WTC11 (cell line): ENCODE measurements around the gene GRIK5.

Experiments used
- ATF2 ChIP-seq: sonication (generic); formaldehyde crosslinking; IDR thresholded peaks from 2 replicates; pipeline ENCODE4 v1.8.1; 2022; ENCODE audit warnings: low read depth, missing genetic modification reagents, borderline replicate concordance
- CDX4 ChIP-seq: fragments of 250-450 bp; sonication (Bioruptor Pico); IDR thresholded peaks from 2 replicates; pipeline ENCODE4 v1.9.0; 2021; ENCODE audit warnings: moderate library complexity, mild to moderate bottlenecking, inconsistent platforms, borderline replicate concordance
- CREB1 ChIP-seq: sonication (generic); formaldehyde crosslinking; IDR thresholded peaks from 2 replicates; pipeline ENCODE4 v1.8.0; 2023; ENCODE audit warnings: mild to moderate bottlenecking, missing genetic modification reagents
- CTCF ChIP-seq: fragments of 200-600 bp; IDR thresholded peaks from 2 replicates; pipeline ENCODE4 v1.8.0; 2022; ENCODE audit warnings: antibody characterized with exemption
- E2F4 ChIP-seq: sonication (generic); formaldehyde crosslinking; IDR thresholded peaks from 2 replicates; pipeline ENCODE4 v1.8.1; 2022; ENCODE audit warnings: low read depth, mild to moderate bottlenecking, moderate library complexity, missing genetic modification reagents, borderline replicate concordance
- ESRRA ChIP-seq: sonication (generic); formaldehyde crosslinking; IDR thresholded peaks from 2 replicates; pipeline ENCODE4 v1.8.1; 2022; ENCODE audit warnings: mild to moderate bottlenecking, missing genetic modification reagents, borderline replicate concordance
- IRF1 ChIP-seq: sonication (generic); formaldehyde crosslinking; IDR thresholded peaks from 2 replicates; pipeline ENCODE4 v1.8.0; 2023; ENCODE audit warnings: missing genetic modification reagents
- MAX ChIP-seq: sonication (generic); formaldehyde crosslinking; IDR thresholded peaks from 2 replicates; pipeline ENCODE4 v1.8.0; 2022; ENCODE audit warnings: mild to moderate bottlenecking, missing genetic modification reagents
- MLX ChIP-seq: sonication (generic); formaldehyde crosslinking; IDR thresholded peaks from 2 replicates; pipeline ENCODE4 v1.8.1; 2023; ENCODE audit warnings: mild to moderate bottlenecking, missing genetic modification reagents, moderate library complexity
- NFE2L1 ChIP-seq: sonication (generic); formaldehyde crosslinking; IDR thresholded peaks from 2 replicates; pipeline ENCODE4 v1.8.1; 2023; ENCODE audit warnings: missing genetic modification reagents
- NR2C2 ChIP-seq: sonication (generic); formaldehyde crosslinking; IDR thresholded peaks from 2 replicates; pipeline ENCODE4 v1.8.0; 2022; ENCODE audit warnings: mild to moderate bottlenecking, missing genetic modification reagents
- NR3C1 ChIP-seq: sonication (generic); formaldehyde crosslinking; conservative IDR thresholded peaks from 2 replicates; pipeline ENCODE4 v1.8.1; 2023; ENCODE audit warnings: low read depth, mild to moderate bottlenecking, missing genetic modification reagents
- SP1 ChIP-seq: sonication (generic); formaldehyde crosslinking; conservative IDR thresholded peaks from 2 replicates; pipeline ENCODE4 v1.8.1; 2022; ENCODE audit warnings: missing genetic modification reagents
- ZNF138 ChIP-seq: sonication (generic); formaldehyde crosslinking; conservative IDR thresholded peaks from 2 replicates; pipeline ENCODE4 v1.8.1; 2022; ENCODE audit warnings: mild to moderate bottlenecking, moderate library complexity, missing genetic modification reagents

GRCh38 chr19:42091300-42091699 lies 21.3 kb upstream of the GRIK5 start:
- TF ChIP-seq CTCF (no peak), ZNF138 (no peak), NR3C1 (CRISPR knock-in tag) (no peak), CDX4 (CRISPR knock-in tag) (no peak), SP1 (CRISPR knock-in tag) (no peak), E2F4 (CRISPR knock-in tag) (no peak), IRF1 (CRISPR knock-in tag) (no peak), NFE2L1 (CRISPR knock-in tag) (no peak), ESRRA (CRISPR knock-in tag) (no peak), CREB1 (CRISPR knock-in tag) (no peak), MAX (no peak), NR2C2 (no peak), MLX (CRISPR knock-in tag) (no peak), ATF2 (CRISPR knock-in tag) (no peak)
